WI38 (cell line): ENCODE data around the gene DNM3.

Source experiments
- H3K4me3 ChIP-seq: 2 replicates; pipeline ENCODE4 v1.5.1; 2011; ENCODE audit warnings: low read depth, mild to moderate bottlenecking, control low read depth, low read length
- CTCF ChIP-seq: IDR thresholded peaks from 2 replicates; pipeline ENCODE4 v1.5.1; 2012; ENCODE audit warnings: low read depth, mild to moderate bottlenecking, control low read depth, low read length

Gene DNM3

GRCh38 chr1:172344444-172344843 is 503.1 kb downstream of the DNM3 start:
- no peak overlapping the region for H3K4me3 ChIP-seq
- no peak for TF ChIP-seq CTCF

DNA sequence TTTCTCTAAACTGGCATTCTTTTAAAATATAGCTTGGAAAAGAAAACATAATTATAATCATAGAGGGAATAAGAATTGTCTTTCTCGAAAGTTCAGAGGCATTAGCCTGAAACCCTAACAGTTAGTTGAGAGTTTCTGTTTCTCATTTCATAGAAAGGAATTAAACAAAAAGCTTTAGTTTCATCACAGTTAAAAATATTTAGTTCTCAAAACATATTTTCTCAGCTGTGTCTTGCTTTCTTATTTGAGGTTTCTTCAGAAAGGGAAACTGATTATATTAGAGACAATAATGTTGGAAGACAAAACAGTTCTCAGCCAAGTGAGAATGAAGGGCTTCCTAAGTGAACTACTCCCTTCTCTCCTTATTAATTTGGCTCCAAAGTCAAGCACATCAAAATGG is 503.8 kb downstream of the DNM3 start:
- H3K4me3 ChIP-seq, result no peak overlapping the region
- no peak for TF ChIP-seq CTCF

GRCh38 chr1:172347416-172347815 is 506.1 kb downstream of the DNM3 start:
- no peak for TF ChIP-seq CTCF
- no peak overlapping the region for H3K4me3 ChIP-seq

GRCh38 chr1:172350856-172351255 is 509.6 kb downstream of the DNM3 start:
- no peak overlapping the region for H3K4me3 ChIP-seq
- TF ChIP-seq CTCF, result no peak

GRCh38 chr1:172351346-172351745 is 510.0 kb downstream of the DNM3 start:
- no peak for TF ChIP-seq CTCF
- H3K4me3 ChIP-seq, result no peak overlapping the region

DNA sequence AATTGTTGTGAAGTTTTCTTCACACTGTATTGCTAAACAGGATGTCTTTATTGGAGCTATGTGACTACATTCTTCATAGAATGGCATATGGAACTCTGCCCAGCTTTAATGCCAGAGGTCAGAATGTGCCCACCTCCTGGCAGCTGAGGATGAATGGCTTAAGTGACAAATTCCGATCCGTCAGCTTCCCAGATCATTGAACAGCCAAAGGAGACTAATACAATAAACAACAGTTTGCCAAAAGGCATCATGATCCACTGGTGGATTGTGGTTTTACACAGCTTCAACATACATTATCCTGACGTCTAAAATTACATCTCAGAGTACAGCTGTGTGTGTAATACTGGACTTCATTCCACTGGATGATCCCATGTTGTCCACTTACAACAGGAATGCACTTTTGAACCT is 510.5 kb downstream of the DNM3 start:
- H3K4me3 ChIP-seq, result no peak overlapping the region
- no peak for TF ChIP-seq CTCF

GRCh38 chr1:172352435-172352834 is 511.1 kb downstream of the DNM3 start:
- no peak overlapping the region for H3K4me3 ChIP-seq
- no peak for TF ChIP-seq CTCF
